ENCODE results near the gene NFATC2. TPM values are rescaled to one million over a fixed set of nuclear protein-coding genes. Genes with fewer than 3 reads are reported as not detected.

Gene NFATC2
- total RNA-seq, 1 donor from 2014 or later, result 46.0 TPM

DNA sequence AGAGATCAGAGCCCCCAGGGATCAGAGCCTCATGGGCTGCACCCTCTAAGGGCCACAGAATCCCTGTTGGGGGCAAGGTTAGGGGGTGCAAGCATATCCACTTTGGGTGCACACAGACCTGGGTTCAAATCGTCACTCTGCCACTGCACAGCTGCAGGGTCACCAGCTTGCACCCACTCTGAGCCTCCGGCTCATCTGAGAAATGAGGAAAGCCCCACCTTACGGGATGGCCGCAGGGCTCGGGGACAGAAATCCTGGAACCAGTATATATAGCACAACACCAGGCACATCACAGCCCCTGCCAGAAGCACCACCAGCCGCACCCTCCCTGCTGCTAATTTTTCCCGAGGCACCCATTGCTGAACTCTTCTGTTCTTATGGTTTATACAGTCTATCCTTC lies 169.6 kb downstream of the NFATC2 start:
- ATAC-seq (ENCODE audit: low read depth) (no peak), DNase-seq (no peak)
- intact Hi-C loops (cut with micrococcal nuclease), result loop anchor here (1.0 to 5.0 kb wide), 3 partner anchors 222 to 386 kb away; no protein-coding TSS in a partner anchor
- H3K4me1 Mint-ChIP-seq, result peaks cover 5% of the 10 kb centered on the region
- H3K9me3 Mint-ChIP-seq, result no peaks in the 10 kb centered on the region
- no peak overlapping the region for H3K27ac Mint-ChIP-seq
- TF ChIP-seq, protein P1, sequence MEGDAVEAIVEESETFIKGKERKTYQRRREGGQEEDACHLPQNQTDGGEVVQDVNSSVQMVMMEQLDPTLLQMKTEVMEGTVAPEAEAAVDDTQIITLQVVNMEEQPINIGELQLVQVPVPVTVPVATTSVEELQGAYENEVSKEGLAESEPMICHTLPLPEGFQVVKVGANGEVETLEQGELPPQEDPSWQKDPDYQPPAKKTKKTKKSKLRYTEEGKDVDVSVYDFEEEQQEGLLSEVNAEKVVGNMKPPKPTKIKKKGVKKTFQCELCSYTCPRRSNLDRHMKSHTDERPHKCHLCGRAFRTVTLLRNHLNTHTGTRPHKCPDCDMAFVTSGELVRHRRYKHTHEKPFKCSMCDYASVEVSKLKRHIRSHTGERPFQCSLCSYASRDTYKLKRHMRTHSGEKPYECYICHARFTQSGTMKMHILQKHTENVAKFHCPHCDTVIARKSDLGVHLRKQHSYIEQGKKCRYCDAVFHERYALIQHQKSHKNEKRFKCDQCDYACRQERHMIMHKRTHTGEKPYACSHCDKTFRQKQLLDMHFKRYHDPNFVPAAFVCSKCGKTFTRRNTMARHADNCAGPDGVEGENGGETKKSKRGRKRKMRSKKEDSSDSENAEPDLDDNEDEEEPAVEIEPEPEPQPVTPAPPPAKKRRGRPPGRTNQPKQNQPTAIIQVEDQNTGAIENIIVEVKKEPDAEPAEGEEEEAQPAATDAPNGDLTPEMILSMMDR (IDR thresholded peaks at IDR 0.05), result no peak
- H3K27me3 Mint-ChIP-seq, result peaks cover 3% of the 10 kb centered on the region
- ChIA-PET CTCF (interaction anchor here (0.7 to 6.1 kb wide), 11 partner anchors 11 to 251 kb away, joined by 3 to 83 read pairs (median 4); no protein-coding TSS in a partner anchor), POLR2A (no interaction called here)
- H3K36me3 Mint-ChIP-seq (ENCODE audit: low read depth), result peaks cover 1% of the 10 kb centered on the region
- H3K4me3 Mint-ChIP-seq, result no peak overlapping the region

DNA sequence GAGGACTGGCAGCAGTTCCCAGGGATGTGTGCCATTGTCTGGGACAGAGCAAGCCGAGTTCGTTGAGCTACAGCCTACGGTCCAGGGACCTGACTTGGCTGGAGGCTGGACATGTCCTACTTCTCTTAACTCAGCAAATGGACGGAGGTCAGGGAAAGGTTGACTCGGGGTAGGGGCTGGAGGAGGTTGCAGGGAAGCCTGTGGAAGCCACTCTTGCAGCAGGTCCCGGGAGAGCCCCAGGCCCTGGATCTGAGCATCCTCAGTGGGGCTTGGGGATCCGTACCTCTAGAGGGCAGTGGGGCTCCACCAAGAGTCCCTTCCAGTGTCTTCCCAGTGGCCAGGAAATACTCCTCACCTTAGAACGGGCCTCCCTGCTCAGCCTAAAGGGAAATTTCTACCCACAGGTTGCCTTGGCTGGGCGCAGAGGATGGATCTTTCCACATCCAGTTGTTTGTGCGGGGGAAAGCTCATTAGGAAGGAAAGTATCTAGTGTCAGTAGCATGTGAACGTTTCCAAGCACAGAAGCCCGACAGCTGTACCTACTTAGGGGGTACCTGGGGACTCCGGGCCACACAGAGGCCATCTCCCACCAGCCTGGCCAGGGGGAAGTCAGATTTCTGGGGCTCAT lies 170.2 kb downstream of the NFATC2 start:
- ChIA-PET CTCF (interaction anchor here (0.7 to 6.1 kb wide), 13 partner anchors 11 to 756 kb away, joined by 3 to 83 read pairs (median 4); no protein-coding TSS in a partner anchor), POLR2A (no interaction called here)
- peaks cover 4% of the 10 kb centered on the region for H3K4me1 Mint-ChIP-seq
- no peaks in the 10 kb centered on the region for H3K9me3 Mint-ChIP-seq
- no peak overlapping the region for H3K27ac Mint-ChIP-seq
- DNase-seq, result peak; percentile 42
- H3K36me3 Mint-ChIP-seq (ENCODE audit: low read depth), result no peaks in the 10 kb centered on the region
- ATAC-seq (ENCODE audit: low read depth), result peak; percentile 62
- TF ChIP-seq, protein P1 (IDR thresholded peaks at IDR 0.05), result peak; percentile 38
- intact Hi-C loops (cut with micrococcal nuclease), result loop anchor here (1.0 to 5.0 kb wide), 3 partner anchors 223 to 385 kb away; no protein-coding TSS in a partner anchor
- H3K4me3 Mint-ChIP-seq, result no peak overlapping the region
- H3K27me3 Mint-ChIP-seq, result peaks cover 5% of the 10 kb centered on the region

DNA sequence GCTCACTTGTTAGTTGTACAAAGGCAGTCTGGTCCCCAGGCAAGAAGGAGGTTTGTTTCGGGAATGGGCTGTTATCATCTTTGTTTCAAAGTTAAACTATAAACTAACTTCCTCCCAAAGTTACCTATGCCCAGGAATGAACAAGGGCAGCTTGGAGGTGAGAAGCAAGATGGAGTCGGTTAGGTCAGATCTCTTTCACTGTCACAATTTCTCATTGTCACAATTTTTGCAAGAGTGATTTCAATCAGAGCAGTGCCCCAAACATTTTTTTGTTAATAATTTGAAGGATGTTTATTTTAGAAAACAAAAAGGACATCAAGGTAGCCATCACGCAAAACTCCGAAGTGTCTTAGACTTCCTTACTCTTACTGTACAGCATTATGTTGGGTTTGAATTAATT lies 170.8 kb downstream of the NFATC2 start:
- no peaks in the 10 kb centered on the region for H3K9me3 Mint-ChIP-seq
- no peaks in the 10 kb centered on the region for H3K36me3 Mint-ChIP-seq (ENCODE audit: low read depth)
- TF ChIP-seq, protein P1 (IDR thresholded peaks at IDR 0.05), result no peak
- no peak for DNase-seq
- peaks cover 4% of the 10 kb centered on the region for H3K4me1 Mint-ChIP-seq
- ChIA-PET POLR2A (no interaction called here), CTCF (interaction anchor here (0.6 to 6.1 kb wide), 12 partner anchors 10 to 757 kb away, joined by 3 to 83 read pairs (median 4); partner anchors contain the start of gene NFATC2)
- peaks cover 11% of the 10 kb centered on the region for H3K27me3 Mint-ChIP-seq
- H3K27ac Mint-ChIP-seq, result no peak overlapping the region
- intact Hi-C loops (cut with micrococcal nuclease), result loop anchor here (1.0 to 5.0 kb wide), 3 partner anchors 224 to 384 kb away; no protein-coding TSS in a partner anchor
- H3K4me3 Mint-ChIP-seq, result no peak overlapping the region
- no peak for ATAC-seq (ENCODE audit: low read depth)

DNA sequence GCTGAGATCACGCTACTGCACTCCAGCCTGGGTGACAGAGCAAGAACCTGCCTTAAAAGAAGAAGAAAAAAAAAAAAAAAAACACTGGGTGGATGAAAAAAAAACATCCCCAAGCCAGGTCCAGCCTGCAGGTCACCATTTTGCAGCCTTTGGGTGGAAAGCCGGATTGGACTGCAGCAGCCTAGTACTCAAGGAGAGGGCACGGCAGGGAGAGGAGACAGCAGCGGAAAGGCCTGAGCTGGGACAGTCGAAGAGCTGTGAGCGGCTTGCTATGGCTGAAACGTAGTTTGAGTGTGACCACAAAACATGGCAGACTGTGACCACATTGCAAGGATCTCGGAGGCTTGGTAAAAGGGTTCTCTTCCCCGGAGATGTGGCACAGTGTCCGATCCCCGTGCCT lies 173.0 kb downstream of the NFATC2 start:
- no peak for DNase-seq
- no peak for ATAC-seq (ENCODE audit: low read depth)
- TF ChIP-seq, protein P1 (IDR thresholded peaks at IDR 0.05), result no peak
- Mint-ChIP-seq H3K27ac (no peak overlapping the region), H3K36me3 (ENCODE audit: low read depth) (no peaks in the 10 kb centered on the region), H3K4me3 (no peak overlapping the region), H3K4me1 (peaks cover 4% of the 10 kb centered on the region), H3K27me3 (peaks cover 11% of the 10 kb centered on the region), H3K9me3 (peaks cover 2% of the 10 kb centered on the region)
- ChIA-PET POLR2A (interaction anchor here (0.7 kb wide), 2 partner anchors 13 to 43 kb away, joined by 5 to 7 read pairs; no protein-coding TSS in a partner anchor), CTCF (interaction anchor here (1.7 kb wide), 1 partner anchor 255 kb away, joined by 5 read pairs; no protein-coding TSS in a partner anchor)
- intact Hi-C loops (cut with micrococcal nuclease), result no loop called here

DNA sequence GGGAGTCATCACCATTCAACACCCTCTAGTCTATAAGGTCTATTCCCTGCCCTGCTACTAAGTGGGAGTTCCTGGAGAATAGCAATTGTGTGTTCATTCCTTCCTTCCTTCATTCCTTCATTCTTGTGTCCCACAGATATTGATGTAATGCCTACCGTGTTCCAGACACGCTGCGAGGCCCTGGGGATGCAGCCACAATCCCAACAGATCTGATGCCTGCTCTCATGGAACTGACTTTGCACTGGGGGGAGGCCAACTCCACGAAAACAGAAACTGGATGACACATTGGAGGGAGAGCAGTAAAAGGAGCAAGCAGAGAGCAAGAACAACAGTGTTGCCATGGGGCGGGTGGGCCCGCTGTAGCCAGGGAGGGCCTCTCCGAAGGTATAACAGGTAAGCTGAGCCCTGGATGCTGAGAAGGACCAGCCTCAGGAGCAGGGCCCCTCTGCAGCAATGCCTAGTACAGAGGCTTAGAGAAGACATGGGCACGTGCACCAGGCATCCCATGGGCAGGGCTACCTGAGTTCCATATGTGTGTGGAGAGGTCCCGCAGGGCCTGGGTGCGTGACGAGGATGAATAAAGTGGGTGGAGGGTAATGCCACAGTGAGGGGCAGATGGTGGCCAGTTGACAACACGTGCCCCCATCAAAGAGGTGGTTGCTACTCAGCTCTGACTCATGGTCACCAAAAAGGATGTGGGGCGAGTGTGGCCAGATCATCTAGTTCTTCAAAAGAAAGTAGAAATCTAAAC lies 173.9 kb downstream of the NFATC2 start:
- H3K36me3 Mint-ChIP-seq (ENCODE audit: low read depth), result peaks cover 2% of the 10 kb centered on the region
- DNase-seq (no peak), ATAC-seq (ENCODE audit: low read depth) (no peak)
- peaks cover 4% of the 10 kb centered on the region for H3K4me1 Mint-ChIP-seq
- peaks cover 6% of the 10 kb centered on the region for H3K9me3 Mint-ChIP-seq
- intact Hi-C loops (cut with micrococcal nuclease), result no loop called here
- TF ChIP-seq, protein P1 (IDR thresholded peaks at IDR 0.05), result no peak
- H3K27ac Mint-ChIP-seq, result no peak overlapping the region
- CTCF ChIA-PET, result interaction anchor here (1.7 kb wide), 1 partner anchor 256 kb away, joined by 5 read pairs; no protein-coding TSS in a partner anchor
- H3K4me3 Mint-ChIP-seq, result no peak overlapping the region
- POLR2A ChIA-PET, result interaction anchor here (0.7 kb wide), 2 partner anchors 43 to 173 kb away, joined by 5 to 7 read pairs; no protein-coding TSS in a partner anchor
- peaks cover 11% of the 10 kb centered on the region for H3K27me3 Mint-ChIP-seq
